UCSD-AML1 (cell line): ENCODE data around the gene SORBS1.

ENCODE experiments used
- DNase-seq: peaks from one replicate; lab custom pipeline; 2025; ENCODE audit not compliant: unreplicated experiment; lab: John Stamatoyannopoulos, UW

The SORBS1 gene

GRCh38 chr10:95416270-95416669, 144.9 kb downstream of the SORBS1 start:
- DNase-seq = no peak

GRCh38 chr10:95415621-95416031, 145.5 kb downstream of the SORBS1 start:
- DNase-seq = no peak

- DNase-seq = no peak
Observed at GRCh38 chr10:95414844-95415485, 146.2 kb downstream of the SORBS1 start.

GRCh38 chr10:95414016-95414830, 146.9 kb downstream of the SORBS1 start:
- no peak for DNase-seq

- DNase-seq = no peak
Observed at GRCh38 chr10:95413588-95413987, 147.6 kb downstream of the SORBS1 start.

GRCh38 chr10:95411635-95412034, 149.5 kb downstream of the SORBS1 start:
- no peak for DNase-seq

- no peak for DNase-seq
Observed at GRCh38 chr10:95408983-95409873, 151.9 kb downstream of the SORBS1 start.

GRCh38 chr10:95408148-95408960, 152.8 kb downstream of the SORBS1 start:
- DNase-seq = no peak

- DNase-seq = no peak
Observed at GRCh38 chr10:95407546-95407945, 153.6 kb downstream of the SORBS1 start.

GRCh38 chr10:95406651-95407280, 154.4 kb downstream of the SORBS1 start:
- no peak for DNase-seq

- no peak for DNase-seq
Observed at GRCh38 chr10:95405655-95406054, 155.5 kb downstream of the SORBS1 start.

GRCh38 chr10:95404864-95405263, 156.3 kb downstream of the SORBS1 start:
- no peak for DNase-seq

- DNase-seq = no peak
Observed at GRCh38 chr10:95404462-95404858, 156.7 kb downstream of the SORBS1 start.

GRCh38 chr10:95403700-95404461, 157.3 kb downstream of the SORBS1 start:
- no peak for DNase-seq

- no peak for DNase-seq
Observed at GRCh38 chr10:95401704-95402469, 159.3 kb downstream of the SORBS1 start.

- DNase-seq = no peak
Observed at GRCh38 chr10:95400787-95401186, 160.4 kb downstream of the SORBS1 start.

- no peak for DNase-seq
Observed at GRCh38 chr10:95399183-95399582, 162.0 kb downstream of the SORBS1 start.

- no peak for DNase-seq
Observed at GRCh38 chr10:95397747-95398146, 163.4 kb downstream of the SORBS1 start.

- no peak for DNase-seq
Observed at GRCh38 chr10:95395947-95396449, 165.2 kb downstream of the SORBS1 start.
